ENCODE measurements around the gene EXOSC1. TPM values are rescaled to one million over a fixed set of nuclear protein-coding genes. Genes with fewer than 3 reads are reported as not detected.

The EXOSC1 gene
- total RNA-seq: 31.0 TPM
- long read RNA-seq, transcript EXOSC1-204 (8 exons, 923 nt): major isoform, 38 of 57 reads
- long read RNA-seq, partial matches to known transcripts: 9 of 57 reads
- long read RNA-seq, other reads (novel, unspliced or antisense): 5 of 57 reads

GRCh38 chr10:97445722-97446639 is at the start of gene EXOSC1, which contains the start of gene ZDHHC16:
Gene EXOSC1 (minus strand): TSS chr10:97446006. CDS start chr10:97445985, 21 bp downstream.
Gene ZDHHC16 (plus strand): TSS chr10:97446175. CDS start chr10:97451676, 5,501 bp downstream.
- Histone ChIP-seq H3K4me1 (peaks cover 54% of the 10 kb centered on the region), H3K9me3 (no peaks in the 10 kb centered on the region), H3K27me3 (ENCODE audit: low read depth) (no peaks in the 10 kb centered on the region), H3K4me3 (peak within 1 kb of the TSS; percentile 93), H3K36me3 (peaks cover 18% of the 10 kb centered on the region), H3K27ac (peak within 1 kb of the TSS; percentile 78)
- DNase-seq (peak; percentile 94), ATAC-seq (peak; percentile 97)
- intact Hi-C loops (cut with DNase I): no loop called here
- no peak for TF ChIP-seq CTCF (IDR thresholded peaks at IDR 0.05)

GRCh38 chr10:97494863-97495506 is 49.2 kb upstream of the EXOSC1 start:
- no peaks in the 10 kb centered on the region for H3K9me3 ChIP-seq
- intact Hi-C loops (cut with DNase I): no loop called here
- H3K4me1 ChIP-seq: peaks cover 53% of the 10 kb centered on the region
- DNase-seq (no peak), ATAC-seq (no peak)
- no peaks in the 10 kb centered on the region for H3K27me3 ChIP-seq (ENCODE audit: low read depth)
- peak overlapping the region; percentile 50 for H3K27ac ChIP-seq
- no peak overlapping the region for H3K4me3 ChIP-seq
- TF ChIP-seq CTCF (IDR thresholded peaks at IDR 0.05): no peak
- H3K36me3 ChIP-seq: no peaks in the 10 kb centered on the region

GRCh38 chr10:97494151-97494550 is 48.3 kb upstream of the EXOSC1 start:
- H3K36me3 ChIP-seq: no peaks in the 10 kb centered on the region
- ATAC-seq: no peak
- H3K4me3 ChIP-seq: no peak overlapping the region
- no peak overlapping the region for H3K27ac ChIP-seq
- H3K9me3 ChIP-seq: no peaks in the 10 kb centered on the region
- H3K4me1 ChIP-seq: peaks cover 58% of the 10 kb centered on the region
- intact Hi-C loops (cut with DNase I): no loop called here
- no peaks in the 10 kb centered on the region for H3K27me3 ChIP-seq (ENCODE audit: low read depth)
- DNase-seq: no peak
- no peak for TF ChIP-seq CTCF (IDR thresholded peaks at IDR 0.05)

- intact Hi-C loops (cut with DNase I): no loop called here
- TF ChIP-seq CTCF (IDR thresholded peaks at IDR 0.05): no peak
- Histone ChIP-seq H3K27me3 (ENCODE audit: low read depth) (no peaks in the 10 kb centered on the region), H3K36me3 (peaks cover 3% of the 10 kb centered on the region), H3K9me3 (no peaks in the 10 kb centered on the region), H3K4me1 (peaks cover 39% of the 10 kb centered on the region), H3K27ac (peak overlapping the region; percentile 38), H3K4me3 (no peak overlapping the region)
- ATAC-seq (peak; percentile 85 to 86), DNase-seq (peak; percentile 47)
Measured at GRCh38 chr10:97490592-97490991, 44.8 kb upstream of the EXOSC1 start.

- Histone ChIP-seq H3K4me1 (peaks cover 29% of the 10 kb centered on the region), H3K27me3 (ENCODE audit: low read depth) (no peaks in the 10 kb centered on the region), H3K36me3 (peaks cover 39% of the 10 kb centered on the region), H3K4me3 (no peak overlapping the region), H3K9me3 (no peaks in the 10 kb centered on the region), H3K27ac (no peak overlapping the region)
- DNase-seq (no peak), ATAC-seq (no peak)
- TF ChIP-seq CTCF (IDR thresholded peaks at IDR 0.05): no peak
- intact Hi-C loops (cut with DNase I): no loop called here
Measured at GRCh38 chr10:97485647-97486281, 40.0 kb upstream of the EXOSC1 start.
